Measurements from ENCODE around the gene GPRC6A. TPM values are rescaled to one million over a fixed set of nuclear protein-coding genes. Genes with fewer than 3 reads are reported as not detected.

GPRC6A gene
- total and polyA plus RNA-seq, 8 donors, result not detected

DNA sequence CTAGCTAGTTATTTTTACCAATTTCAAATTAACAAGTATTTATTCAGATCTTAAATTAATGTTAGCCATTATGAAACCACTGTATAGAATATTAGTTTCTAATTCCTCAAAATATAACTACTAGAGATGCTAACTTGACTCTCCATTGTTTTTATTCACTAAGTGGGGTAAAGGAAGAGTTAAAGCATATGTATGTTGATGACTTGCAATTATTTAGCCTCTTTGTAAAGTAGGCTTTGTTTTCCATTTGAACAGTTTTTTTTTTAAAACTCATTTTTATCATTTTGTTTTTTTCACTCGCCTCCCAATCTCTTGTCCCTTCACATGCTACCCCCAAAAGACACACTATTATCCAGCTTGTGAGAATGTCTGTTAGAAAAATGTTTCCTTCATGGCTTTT lies 66.6 kb downstream of the GPRC6A start:
- intact Hi-C loops (cut with DNase I; ENCODE audit: low total_unique reads), result no loop called here
- WGBS, 5 donors, result 83 to 100% (median 89%) methylated on average over 1 of the region's 1 CpG
- DNase-seq, result no peak
- H3K9me3 ChIP-seq, result no peaks in the 10 kb centered on the region
- H3K27ac ChIP-seq, result no peak overlapping the region
- no peaks in the 10 kb centered on the region for H3K36me3 ChIP-seq
- peaks cover 0 to 34% (median 21%) of the 10 kb centered on the region in 3 donors for H3K27me3 ChIP-seq
- H3K4me3 ChIP-seq, result no peak overlapping the region
- TF ChIP-seq, protein P1, sequence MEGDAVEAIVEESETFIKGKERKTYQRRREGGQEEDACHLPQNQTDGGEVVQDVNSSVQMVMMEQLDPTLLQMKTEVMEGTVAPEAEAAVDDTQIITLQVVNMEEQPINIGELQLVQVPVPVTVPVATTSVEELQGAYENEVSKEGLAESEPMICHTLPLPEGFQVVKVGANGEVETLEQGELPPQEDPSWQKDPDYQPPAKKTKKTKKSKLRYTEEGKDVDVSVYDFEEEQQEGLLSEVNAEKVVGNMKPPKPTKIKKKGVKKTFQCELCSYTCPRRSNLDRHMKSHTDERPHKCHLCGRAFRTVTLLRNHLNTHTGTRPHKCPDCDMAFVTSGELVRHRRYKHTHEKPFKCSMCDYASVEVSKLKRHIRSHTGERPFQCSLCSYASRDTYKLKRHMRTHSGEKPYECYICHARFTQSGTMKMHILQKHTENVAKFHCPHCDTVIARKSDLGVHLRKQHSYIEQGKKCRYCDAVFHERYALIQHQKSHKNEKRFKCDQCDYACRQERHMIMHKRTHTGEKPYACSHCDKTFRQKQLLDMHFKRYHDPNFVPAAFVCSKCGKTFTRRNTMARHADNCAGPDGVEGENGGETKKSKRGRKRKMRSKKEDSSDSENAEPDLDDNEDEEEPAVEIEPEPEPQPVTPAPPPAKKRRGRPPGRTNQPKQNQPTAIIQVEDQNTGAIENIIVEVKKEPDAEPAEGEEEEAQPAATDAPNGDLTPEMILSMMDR (IDR thresholded peaks at IDR 0.05), result no peak
- H3K4me1 ChIP-seq, result peaks cover 6 to 18% (median 15%) of the 10 kb centered on the region in 4 donors

DNA sequence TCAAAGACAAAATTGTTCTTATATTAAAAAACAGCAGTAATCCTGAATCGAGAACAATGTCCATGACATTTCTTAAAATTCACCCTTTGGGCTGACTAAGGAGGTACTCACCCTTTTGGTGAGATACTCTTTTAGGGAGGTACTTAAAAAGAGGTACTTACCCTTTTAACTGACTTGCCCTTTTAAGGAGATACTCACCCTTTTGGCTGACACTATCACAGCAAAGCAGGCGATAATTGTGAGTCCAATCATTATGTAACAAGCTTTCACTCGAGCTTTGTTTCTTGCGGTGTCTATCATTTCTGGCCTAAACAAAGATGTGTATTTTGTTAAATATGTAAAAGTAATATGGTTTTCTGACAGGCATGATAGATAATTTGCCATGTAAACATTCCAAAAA lies 67.1 kb downstream of the GPRC6A start:
- peaks cover 0 to 31% (median 21%) of the 10 kb centered on the region in 3 donors for H3K27me3 ChIP-seq
- H3K27ac ChIP-seq, result no peak overlapping the region
- intact Hi-C loops (cut with DNase I; ENCODE audit: low total_unique reads), result no loop called here
- H3K4me3 ChIP-seq, result no peak overlapping the region
- TF ChIP-seq POLR2A (IDR thresholded peaks at IDR 0.05), result no peak
- TF ChIP-seq EP300 (IDR thresholded peaks at IDR 0.05), result no peak
- TF ChIP-seq POLR2AphosphoS5 (IDR thresholded peaks at IDR 0.05), result no peak
- TF ChIP-seq, protein P1 (IDR thresholded peaks at IDR 0.05), result no peak
- WGBS, 5 donors, result 51 to 74% (median 68%) methylated on average over 4 of the region's 4 CpGs
- no peaks in the 10 kb centered on the region for H3K36me3 ChIP-seq
- H3K9me3 ChIP-seq, result no peaks in the 10 kb centered on the region
- no peak for DNase-seq
- peaks cover 6 to 18% (median 15%) of the 10 kb centered on the region in 4 donors for H3K4me1 ChIP-seq

DNA sequence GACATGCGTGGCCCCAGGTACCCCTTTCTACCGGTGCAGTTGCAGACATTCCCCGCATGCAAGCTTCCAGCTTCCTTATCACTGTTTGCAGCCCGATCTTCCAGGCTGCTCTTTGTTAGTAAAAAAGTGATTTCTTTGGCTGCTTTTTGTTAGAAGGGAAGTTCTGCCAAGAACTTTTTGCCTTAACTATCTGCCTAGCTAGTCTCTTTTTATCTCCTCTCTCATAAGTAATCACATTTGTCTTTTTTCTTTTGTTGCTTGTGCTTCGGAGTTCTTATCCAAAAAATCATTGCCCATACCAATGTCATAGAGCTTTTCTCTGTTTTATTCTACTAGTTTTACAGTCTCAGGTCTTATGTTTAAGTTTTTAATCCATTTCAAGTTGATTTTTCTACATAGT lies 83.7 kb downstream of the GPRC6A start:
- DNase-seq, result no peak
- H3K27me3 ChIP-seq, result no peaks in the 10 kb centered on the region
- H3K4me3 ChIP-seq, result no peak overlapping the region
- intact Hi-C loops (cut with DNase I; ENCODE audit: low total_unique reads), result no loop called here
- TF ChIP-seq, protein P1 (IDR thresholded peaks at IDR 0.05), result no peak
- TF ChIP-seq POLR2AphosphoS5 (IDR thresholded peaks at IDR 0.05) (no peak), POLR2A (IDR thresholded peaks at IDR 0.05) (no peak), EP300 (IDR thresholded peaks at IDR 0.05) (no peak)
- H3K36me3 ChIP-seq, result no peaks in the 10 kb centered on the region
- no peaks in the 10 kb centered on the region for H3K4me1 ChIP-seq
- WGBS, 5 donors, result 39 to 76% (median 62%) methylated on average over 5 of the region's 5 CpGs
- H3K27ac ChIP-seq, result no peak overlapping the region
- peaks cover 0 to 16% (median 4%) of the 10 kb centered on the region in 4 donors for H3K9me3 ChIP-seq

Other genes with a start within 250 kb of the GPRC6A start
- 1 to 10 TPM in 2 of 5 donors, under 1 TPM in 1, not detected in 2; under 0.01 to 5.3 (median 1.7) TPM for gene RSPH4A, start 212.6 kb downstream of the GPRC6A start, total RNA-seq
- under 1 TPM; 0.18 to 0.31 (median 0.19) TPM for gene RSPH4A, start 212.6 kb downstream of the GPRC6A start, polyA plus RNA-seq
- 10 to 100 TPM in 3 of 5 donors, 1 to 10 TPM in 2; 3.2 to 23.5 (median 13.4) TPM for gene ZUP1, start 160.3 kb downstream of the GPRC6A start, total RNA-seq
- gene ZUP1, start 160.3 kb downstream of the GPRC6A start, polyA plus RNA-seq, result 1 to 10 TPM; 3.5 to 8.1 (median 6.6) TPM
- 10 to 100 TPM in 3 of 5 donors, 1 to 10 TPM in 2; 3.3 to 37.9 (median 12.3) TPM for gene KPNA5, start 147.9 kb downstream of the GPRC6A start, total RNA-seq
- 1 to 10 TPM; 1.5 to 1.7 (median 1.7) TPM for gene KPNA5, start 147.9 kb downstream of the GPRC6A start, polyA plus RNA-seq
- 1 to 10 TPM in 1 of 5 donors, not detected in 4; 7.7 TPM for gene FAM162B, start 63.4 kb downstream of the GPRC6A start, total RNA-seq
- gene FAM162B, start 63.4 kb downstream of the GPRC6A start, polyA plus RNA-seq, result 1 to 10 TPM; 1.4 to 4.0 (median 2.5) TPM
- 1 to 10 TPM in 3 of 5 donors, not detected in 2; 1.3 to 2.9 (median 1.7) TPM for gene RFX6, start 48.2 kb upstream of the GPRC6A start, total RNA-seq
- gene RFX6, start 48.2 kb upstream of the GPRC6A start, polyA plus RNA-seq, result 1 to 10 TPM in 2 of 3 donors, under 1 TPM in 1; 0.55 to 2.3 (median 1.6) TPM